GM18517 (cell line): ENCODE measurements around the gene CBLB.
"Not testable (repeated sequence)": the region's sequence is repeated elsewhere in the genome, so short reads cannot be mapped to it uniquely, and the experiment has no call there.

Experiments used
- ATAC-seq: cut with Tn5 transposase; IDR thresholded peaks from one replicate; pipeline ENCODE4 v1.9.1; 2021; ENCODE audit warnings: mild to moderate bottlenecking, moderate library complexity; ENCODE audit not compliant: unreplicated experiment

The CBLB gene

DNA sequence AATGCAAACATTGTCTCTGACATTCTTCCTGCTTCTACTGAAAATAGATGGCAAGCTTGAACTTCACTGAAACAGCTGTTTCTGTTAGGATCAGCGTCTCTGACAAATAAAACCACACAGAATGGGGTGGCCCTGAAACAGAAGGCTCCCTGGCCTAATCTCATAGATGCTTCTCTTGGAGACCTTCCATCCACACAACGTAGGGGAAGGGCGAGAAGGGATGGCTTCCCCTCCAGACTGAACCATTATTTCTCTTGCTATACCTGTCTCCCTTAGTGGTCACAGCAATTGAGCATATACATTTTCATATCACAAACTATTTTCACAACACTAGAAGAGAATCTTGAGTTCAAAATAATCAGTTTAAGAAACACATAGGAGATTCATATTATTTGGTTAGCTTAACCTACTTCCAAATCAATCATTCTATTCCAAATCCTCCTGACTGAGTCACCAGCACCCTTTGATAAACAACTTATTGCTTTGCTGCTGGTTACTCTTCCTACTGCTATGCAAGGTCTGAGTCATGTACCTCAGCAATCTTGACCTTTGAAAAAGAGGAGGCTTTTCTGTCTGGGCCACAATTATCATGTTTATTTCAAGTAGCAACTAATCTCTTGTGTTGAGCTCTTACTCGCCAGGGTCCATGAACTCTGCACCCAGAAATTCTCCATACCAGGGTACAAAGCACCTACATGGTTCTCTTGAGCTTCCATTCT, 45.5 kb downstream of the CBLB start:
- no peak for ATAC-seq

DNA sequence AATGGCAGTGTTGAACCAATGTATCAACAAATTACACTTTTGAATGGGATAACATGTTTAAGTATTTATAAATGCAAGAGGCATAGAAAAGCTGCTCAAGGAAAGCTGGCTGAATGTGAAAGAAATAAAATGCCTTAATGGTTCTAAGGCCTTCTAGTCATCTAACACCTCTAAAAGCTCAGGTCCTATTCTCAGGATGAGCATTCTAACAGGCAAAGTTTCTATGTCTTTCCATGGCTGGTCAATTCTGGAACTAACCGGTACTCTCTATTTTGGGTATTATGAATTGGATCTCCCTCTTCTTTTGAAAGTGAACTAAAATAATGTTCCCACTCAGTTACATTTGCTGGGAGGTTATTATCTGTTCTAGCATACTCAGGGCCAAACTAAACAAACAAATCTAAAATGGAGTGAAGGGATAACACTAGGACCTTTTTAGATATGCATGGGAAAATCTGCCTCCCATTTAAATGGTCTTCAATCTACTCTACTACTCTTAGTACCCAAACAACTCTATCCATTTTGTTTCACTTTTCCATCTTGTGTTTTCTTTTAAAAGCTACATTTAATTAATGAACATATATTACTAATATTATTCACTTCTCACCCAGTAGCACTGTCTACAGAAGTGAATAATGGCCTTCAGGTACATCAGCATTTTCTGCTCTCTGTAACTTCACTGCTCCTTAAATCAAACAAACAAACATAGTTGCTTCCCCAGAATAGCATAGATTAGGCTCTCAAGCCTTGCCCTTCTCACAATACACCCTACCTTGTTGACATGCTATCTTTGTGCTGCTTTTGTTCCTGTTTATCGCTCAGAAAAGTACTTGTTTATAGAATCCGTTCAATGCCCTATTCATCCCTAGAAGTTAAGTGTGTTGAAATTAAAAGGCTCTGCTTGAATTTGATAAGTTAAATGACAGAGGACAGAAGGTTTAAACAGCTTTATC, 46.4 kb downstream of the CBLB start:
- no peak for ATAC-seq

DNA sequence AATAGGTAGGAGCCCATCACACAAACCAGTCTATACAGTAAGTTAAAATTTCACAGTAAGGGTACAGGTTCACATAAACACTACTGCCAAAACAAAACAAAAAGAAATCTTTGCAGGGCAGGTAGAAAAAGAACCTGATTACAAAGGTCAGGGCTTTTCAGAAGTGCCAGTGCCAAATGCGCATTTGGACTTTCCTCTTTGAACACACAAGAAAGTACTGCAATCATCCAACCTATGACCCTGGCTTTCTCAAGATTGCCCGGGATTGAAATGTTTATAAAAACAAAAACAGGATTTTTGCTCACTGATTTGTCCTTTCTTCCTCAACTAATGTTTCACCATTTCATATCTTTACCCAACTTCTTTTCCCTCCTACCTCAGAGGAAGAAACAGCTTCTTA, 47.4 kb downstream of the CBLB start:
- no peak for ATAC-seq

DNA sequence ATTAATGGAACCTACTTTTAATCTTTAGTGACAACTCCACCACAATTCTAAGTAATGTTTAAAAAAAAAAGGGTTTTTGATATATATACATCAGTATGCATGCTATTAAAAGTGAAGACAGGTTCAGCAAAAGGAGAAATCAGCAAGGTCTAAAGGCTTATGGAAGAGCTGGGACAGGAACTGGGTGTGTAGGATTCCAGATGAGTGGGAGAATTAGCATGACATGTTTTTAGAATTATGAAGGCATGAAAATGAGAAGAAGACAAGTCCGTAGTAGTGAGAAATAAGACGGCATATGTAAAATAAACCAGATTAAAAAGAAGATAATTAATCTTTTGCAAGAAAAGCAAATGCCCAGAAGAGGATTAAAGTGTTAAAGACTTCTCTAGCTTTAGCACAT, 52.0 kb downstream of the CBLB start:
- ATAC-seq: no peak

DNA sequence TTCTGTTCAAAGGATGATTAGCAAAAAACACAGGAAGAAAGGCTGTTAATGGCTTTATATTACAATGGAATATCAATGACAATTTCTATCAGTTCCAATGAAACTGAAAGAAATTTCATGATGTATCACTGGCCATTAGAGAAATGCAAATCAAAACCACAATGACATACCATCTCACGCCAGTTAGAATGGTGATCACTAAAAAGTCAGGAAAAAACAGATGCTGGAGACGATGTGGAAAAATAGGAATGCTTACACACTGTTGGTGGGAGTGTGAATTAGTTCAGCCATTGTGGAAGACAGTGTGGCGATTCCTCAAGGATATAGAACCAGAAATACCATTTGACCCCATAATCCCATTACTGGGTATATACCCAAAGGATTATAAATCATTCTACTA, 53.5 kb downstream of the CBLB start:
- not testable (repeated sequence) for ATAC-seq

DNA sequence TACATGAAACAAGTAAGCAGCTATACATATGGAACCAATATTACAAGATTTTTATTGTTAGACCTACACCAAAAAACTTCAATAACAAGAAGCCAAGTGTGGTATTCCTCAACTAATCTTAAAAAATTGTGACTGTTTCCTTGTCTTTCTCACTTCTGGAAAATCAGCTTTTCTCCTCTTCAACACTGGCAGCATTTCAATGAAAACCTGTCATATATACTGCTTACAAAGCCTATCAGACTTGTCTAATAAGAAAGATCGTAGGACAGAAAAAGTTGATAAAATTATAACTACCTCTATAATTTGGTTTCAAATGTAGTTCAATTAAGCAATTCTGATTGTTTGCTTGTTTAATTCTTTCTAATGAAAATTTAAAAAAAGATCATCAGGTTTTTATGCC, 55.1 kb downstream of the CBLB start:
- no peak for ATAC-seq

DNA sequence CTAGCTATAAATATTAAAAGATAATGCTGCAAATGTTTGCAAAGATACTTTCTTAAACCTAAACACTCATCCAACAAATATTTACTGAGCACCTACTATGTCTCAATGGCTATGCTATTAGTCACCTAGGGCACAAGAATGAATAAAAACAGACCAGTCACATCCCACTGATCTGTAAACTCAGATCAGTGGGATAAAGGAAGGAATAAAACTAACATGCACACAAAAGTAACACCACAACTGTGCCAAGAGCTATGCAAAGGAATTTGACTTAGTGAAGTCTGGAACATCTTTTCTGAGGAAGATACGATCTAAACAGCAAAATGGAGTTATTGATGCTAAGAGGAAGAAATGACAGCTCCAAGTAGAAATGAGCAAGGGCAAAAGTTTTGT, 56.6 kb downstream of the CBLB start:
- ATAC-seq: no peak

DNA sequence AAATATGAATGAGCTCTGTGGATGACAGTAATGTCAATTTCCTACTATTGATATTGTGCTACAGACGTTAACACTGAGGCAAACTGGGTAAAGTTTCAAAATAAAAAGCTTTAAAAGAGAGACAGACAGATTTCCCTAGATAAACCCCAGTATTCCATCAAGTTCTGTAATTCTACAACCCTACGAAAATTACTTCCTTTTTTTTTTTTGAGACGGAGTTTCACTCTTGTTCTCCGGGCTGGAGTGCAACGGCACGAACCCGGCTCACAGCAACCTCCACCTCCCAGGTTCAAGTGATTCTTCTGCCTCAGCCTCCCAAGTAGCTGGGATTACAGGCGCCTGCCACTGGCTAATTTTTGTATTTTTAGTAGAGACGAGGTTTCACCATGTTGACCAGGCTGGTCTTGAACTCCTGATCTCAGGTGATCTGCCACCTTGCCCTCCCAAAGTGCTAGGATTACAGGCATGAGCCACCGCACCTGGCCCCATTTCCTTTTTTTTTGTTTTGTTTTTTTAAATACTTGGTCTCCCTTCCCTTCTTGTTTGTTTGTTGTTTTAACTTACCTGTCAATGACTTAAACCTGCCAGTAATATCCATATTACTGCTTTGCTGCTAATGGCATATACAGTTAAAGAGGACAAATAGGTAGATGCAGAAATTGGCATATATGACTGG, 57.2 kb downstream of the CBLB start:
- no peak for ATAC-seq

DNA sequence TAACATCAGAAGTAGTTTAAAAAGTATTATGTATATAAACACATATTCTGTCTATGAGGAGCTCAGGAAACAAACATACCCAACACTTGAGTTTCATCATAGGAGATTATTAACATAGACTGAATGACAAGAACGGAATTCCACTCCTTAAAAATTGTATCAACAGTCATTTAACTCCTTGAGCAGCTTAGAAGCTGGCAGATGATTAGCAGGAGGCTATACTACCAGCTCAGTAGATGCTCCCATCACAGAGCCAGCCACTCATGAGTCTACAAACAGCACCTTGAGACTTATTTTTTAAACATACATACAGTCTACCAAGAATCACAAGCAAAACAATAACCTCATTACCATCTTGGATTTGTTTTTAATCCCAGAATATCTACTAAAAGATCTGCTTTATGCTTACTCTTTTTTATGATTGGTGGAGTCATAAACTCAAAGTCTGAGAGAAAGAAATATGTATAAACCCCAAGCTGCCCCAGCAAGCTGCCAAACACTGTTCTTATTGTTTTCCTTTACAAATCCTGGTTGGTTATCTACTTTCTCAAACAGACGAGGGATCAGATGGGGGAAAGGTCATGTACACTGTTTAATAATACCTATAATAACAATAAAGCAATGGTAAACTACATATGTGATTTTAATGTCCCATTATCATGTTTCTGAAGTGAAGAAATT, 59.5 kb downstream of the CBLB start:
- ATAC-seq: no peak

DNA sequence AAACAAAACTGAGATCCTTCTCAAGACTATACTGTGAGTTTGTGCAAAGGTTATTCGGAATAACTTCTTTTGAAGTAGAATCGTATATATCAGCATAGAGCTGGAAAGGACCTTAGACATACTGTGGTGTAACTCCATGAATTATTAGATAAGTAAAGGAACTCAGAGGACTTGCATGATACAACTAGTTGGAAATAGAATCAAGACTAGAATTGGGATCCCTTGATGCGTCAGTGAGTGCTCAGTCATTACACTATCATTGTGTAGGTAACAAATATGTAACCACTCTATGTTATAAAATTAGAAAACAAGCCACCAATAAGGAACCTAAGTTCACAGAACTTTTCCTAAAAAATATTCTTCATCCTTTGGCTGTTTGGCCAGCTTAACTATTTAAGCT, 61.1 kb downstream of the CBLB start:
- no peak for ATAC-seq

DNA sequence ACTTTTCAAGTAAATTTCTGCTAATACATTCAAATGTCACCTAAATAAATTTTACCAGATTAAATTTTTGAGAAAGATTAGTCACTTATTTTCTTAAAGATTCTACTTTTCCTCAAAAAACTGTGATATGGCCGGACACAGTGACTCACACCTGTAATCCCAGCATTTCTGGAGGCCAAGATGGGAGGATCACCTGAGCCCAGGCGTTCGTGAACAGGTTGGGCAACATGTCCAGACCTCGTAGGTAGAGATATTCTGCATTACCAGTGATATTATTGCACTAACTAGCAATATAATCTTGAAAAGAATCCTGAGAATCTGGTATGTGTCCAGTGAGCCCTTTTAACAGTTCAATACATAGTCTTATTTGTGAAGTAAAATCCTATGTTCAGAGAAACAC, 61.7 kb downstream of the CBLB start:
- ATAC-seq: no peak

DNA sequence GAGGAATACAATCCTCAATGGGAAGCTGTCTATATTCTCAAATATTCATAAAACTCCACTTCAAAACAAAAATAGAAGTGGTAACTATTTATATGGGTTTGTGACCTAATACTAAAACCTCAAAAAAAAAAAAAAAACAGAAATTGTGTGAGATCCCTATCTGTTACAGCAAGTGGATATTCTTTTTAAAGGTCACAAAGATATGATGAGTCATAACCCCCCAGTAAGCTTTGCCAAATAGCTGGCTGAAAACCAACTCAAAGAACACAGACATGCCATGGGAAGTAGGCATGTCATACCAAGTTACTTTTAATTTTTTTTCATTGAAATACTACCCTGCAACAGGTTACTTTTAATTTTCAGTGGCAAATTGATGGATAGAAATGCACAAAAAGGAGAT, 62.5 kb downstream of the CBLB start:
- no peak for ATAC-seq

DNA sequence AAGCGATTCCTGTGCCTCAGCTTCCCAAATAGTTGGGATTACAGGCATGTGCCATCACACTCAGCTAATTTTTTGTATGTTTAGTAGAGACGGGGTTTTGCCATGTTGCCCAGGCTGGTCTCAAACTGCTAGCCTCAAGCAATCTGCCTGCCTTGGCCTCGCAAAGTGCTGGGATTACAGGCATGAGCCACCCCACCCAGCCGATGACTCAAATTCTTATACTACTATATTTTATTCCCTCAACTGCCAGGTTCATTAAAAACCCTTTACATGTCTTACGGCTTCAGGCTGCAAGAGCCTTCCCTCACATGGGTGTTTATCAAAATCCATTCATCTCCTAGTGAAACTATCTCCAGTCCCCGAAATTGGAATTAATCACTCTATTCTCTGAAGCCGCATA, 63.4 kb downstream of the CBLB start:
- no peak for ATAC-seq

DNA sequence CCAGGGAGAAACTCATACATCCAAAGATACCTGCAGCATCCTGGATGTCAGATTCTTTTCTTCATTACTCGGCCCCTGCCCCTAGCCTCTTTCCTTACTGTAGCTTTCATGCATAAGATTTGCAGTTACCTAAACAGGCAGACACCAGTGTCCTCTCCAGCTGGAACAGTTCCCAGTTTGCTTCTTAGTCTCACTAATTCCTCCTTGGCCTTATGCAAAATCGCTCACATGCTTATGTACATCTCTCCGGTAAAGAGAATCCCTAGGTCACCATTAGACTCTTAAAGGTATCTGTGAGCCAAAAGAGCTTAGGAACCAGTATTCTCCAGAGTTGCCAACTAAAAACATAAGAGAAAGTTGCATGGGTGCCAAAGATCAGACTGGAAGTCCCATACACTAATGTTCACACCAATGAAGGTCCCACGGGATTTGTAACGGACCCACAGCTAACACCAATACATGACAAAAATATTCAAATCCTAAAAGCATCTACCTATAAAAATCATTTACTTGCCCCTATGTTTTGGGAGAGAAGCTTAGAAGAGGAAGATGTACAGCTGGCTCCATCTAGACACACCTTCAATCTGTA, 66.6 kb downstream of the CBLB start:
- ATAC-seq: no peak

DNA sequence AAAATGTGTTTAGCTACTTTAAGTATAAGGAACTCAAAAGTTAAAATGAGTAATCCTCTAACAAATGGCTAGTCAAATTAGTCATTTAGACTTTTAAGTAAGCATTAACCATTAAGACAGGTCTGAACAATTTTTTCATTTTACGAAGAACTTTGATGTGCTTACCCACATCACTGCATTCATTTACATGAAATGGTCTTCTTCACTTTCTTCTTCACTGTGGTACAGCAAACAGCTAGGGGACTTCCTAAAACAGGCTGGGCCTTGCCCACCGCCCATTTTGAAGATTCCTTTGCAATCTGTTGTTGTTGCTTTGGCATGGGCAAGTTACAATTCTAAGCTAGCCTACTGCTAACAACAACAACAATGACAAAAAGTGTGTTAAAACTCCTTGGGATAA, 67.4 kb downstream of the CBLB start:
- ATAC-seq: no peak

DNA sequence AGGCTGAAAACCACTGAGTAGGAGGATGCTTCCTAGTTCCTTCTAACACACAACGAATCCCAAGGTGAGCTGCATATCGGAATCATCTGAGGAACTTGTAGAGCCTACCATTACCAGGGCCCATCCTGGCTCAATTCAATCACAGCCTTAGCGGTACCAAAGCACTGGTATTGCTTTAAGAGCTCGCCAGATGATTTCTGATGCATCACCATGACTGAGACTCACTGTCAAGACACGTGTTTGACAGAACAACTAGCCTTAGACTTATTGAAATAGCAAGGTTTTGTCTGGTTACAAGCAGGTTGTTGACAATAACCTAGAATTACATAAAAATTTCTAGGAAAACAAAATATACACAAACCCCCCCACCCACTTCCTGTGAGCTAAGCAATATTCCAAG, 68.5 kb downstream of the CBLB start:
- no peak for ATAC-seq

DNA sequence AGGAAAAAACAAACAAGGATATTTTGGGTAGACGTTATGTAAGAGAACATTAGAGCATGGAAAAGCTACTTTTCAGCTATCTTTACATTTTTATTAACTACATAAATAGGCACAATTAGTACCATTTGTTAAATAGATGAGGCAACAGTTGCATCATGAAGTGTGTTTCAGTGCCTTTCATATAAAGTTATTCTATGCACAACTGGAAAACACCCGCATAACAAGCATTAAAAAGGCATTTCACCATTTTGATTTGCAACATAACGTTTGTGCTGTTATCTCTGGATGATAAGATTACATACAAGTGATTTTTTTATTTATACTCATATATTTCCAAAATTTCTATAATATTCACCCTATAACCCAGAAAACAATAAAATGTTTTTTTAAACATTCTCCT, 69.5 kb downstream of the CBLB start:
- ATAC-seq: no peak

DNA sequence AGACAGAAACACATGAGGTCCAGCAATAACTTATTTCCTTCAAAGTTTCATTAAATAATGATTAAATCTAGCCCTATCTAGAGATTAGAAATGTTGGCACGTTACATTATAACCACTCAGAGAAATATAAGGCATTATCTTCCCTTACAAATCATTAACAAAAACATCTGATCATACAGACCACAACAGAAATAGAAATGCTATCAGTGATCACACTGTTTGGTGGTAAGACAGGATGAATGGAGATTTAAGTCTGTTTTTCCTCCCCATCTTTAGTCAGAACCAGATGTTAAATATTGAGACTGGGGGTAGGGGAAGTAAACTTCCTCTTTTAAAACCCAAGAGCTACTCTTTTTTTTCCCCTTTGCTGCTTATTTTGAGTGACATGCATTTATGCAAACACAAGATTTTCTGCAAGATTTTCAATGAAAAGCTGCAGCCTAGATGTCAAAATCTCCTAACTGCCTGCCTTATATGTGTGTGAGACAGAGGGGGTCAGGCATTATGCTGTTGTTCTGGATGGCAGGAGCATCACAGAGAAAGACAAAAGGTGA, 70.4 kb downstream of the CBLB start:
- peak; percentile 93 for ATAC-seq

DNA sequence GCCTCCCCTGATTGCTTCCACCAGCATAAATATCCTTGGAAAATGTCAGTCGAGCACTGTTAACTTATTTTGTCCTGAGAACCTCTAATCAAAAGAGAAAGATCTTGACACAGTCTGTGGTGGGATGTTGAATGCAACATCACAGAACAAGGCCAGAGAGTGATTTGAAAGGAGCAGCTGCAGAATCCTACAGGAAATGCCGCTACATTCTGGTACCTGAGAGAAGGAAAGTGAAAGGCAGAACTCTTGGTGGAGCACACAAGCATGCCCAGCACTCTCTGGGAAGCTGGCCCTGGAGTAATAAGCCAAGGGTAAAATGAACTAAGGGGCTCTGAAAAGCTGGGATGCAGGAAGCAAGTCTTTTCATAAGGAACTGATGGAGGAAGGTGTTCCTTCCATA, 75.8 kb downstream of the CBLB start:
- ATAC-seq: no peak
